Astrocyte of the hippocampus (primary cell): Measurements from ENCODE around the gene LTBP2.

Experiments
- DNase-seq: peaks from one replicate; pipeline ENCODE4 v3.0.0; 2011; ENCODE audit warnings: low read depth, low spot score

Gene LTBP2

GRCh38 chr14:74488786-74489397 is 123.1 kb downstream of the LTBP2 start:
- peak; percentile 51 for DNase-seq

GRCh38 chr14:74486164-74486563 is 125.9 kb downstream of the LTBP2 start:
- DNase-seq, result no peak

- no peak for DNase-seq
Measured at GRCh38 chr14:74483321-74483720, 128.7 kb downstream of the LTBP2 start.

- DNase-seq, result no peak
Measured at GRCh38 chr14:74482571-74482970, 129.5 kb downstream of the LTBP2 start.

GRCh38 chr14:74480046-74480445 is 132.0 kb downstream of the LTBP2 start:
- DNase-seq, result no peak

- DNase-seq, result peak; percentile 58
Measured at GRCh38 chr14:74478996-74479635, 132.9 kb downstream of the LTBP2 start.

GRCh38 chr14:74476607-74477006 is 135.4 kb downstream of the LTBP2 start:
- DNase-seq, result no peak

GRCh38 chr14:74476107-74476506 is 135.9 kb downstream of the LTBP2 start:
- no peak for DNase-seq

- peak; percentile 54 for DNase-seq
Measured at GRCh38 chr14:74475678-74476077, 136.4 kb downstream of the LTBP2 start.

- no peak for DNase-seq
Measured at GRCh38 chr14:74474376-74474775, 137.7 kb downstream of the LTBP2 start.

GRCh38 chr14:74472601-74473000 is 139.4 kb downstream of the LTBP2 start:
- no peak for DNase-seq

GRCh38 chr14:74469548-74470518 is 142.2 kb downstream of the LTBP2 start:
- DNase-seq, result no peak

- DNase-seq, result no peak
Measured at GRCh38 chr14:74468513-74468912, 143.5 kb downstream of the LTBP2 start.

GRCh38 chr14:74465335-74465734 is 146.7 kb downstream of the LTBP2 start:
- no peak for DNase-seq

- DNase-seq, result no peak
Measured at GRCh38 chr14:74464785-74465184, 147.3 kb downstream of the LTBP2 start.

- no peak for DNase-seq
Measured at GRCh38 chr14:74463697-74464096, 148.3 kb downstream of the LTBP2 start.

- DNase-seq, result no peak
Measured at GRCh38 chr14:74462993-74463392, 149.0 kb downstream of the LTBP2 start.

GRCh38 chr14:74459976-74460375 is 152.1 kb downstream of the LTBP2 start:
- no peak for DNase-seq

- DNase-seq, result peak; percentile 76
Measured at GRCh38 chr14:74459289-74459946, 152.6 kb downstream of the LTBP2 start.

GRCh38 chr14:74457565-74457895 is 154.5 kb downstream of the LTBP2 start:
- no peak for DNase-seq

- DNase-seq, result no peak
Measured at GRCh38 chr14:74456684-74457564, 155.1 kb downstream of the LTBP2 start.
